Suprapubic skin (tissue), 4 donors: ENCODE data around the gene NOP10. TPM values are rescaled to one million over a fixed set of nuclear protein-coding genes. Genes with fewer than 3 reads are reported as not detected.
A peak's percentile ranks its signal among the peaks of the same experiment; 100 is the strongest.
"Not testable (repeated sequence)": the region's sequence is repeated elsewhere in the genome, so short reads cannot be mapped to it uniquely, and the experiment has no call there.

Experiments used
- DNase-seq, 2 donors: peaks; one replicate each; pipeline ENCODE4 v3.0.0-alpha.2; 2019; ENCODE audit warnings: low spot score in 2 of 2
- H3K27ac ChIP-seq: fragments of 200-600 bp; sonication (generic); one replicate; pipeline ENCODE4 v1.5.1; 2019
- H3K27me3 ChIP-seq: fragments of 200-600 bp; sonication (generic); one replicate; pipeline ENCODE4 v1.5.1; 2019
- H3K36me3 ChIP-seq: fragments of 200-600 bp; sonication (generic); one replicate; pipeline ENCODE4 v1.5.1; 2019
- H3K4me1 ChIP-seq: fragments of 200-600 bp; sonication (generic); one replicate; pipeline ENCODE4 v1.5.1; 2019
- H3K4me3 ChIP-seq: fragments of 200-600 bp; sonication (generic); one replicate; pipeline ENCODE4 v1.5.1; 2019; ENCODE audit warnings: mild to moderate bottlenecking
- H3K9me3 ChIP-seq: fragments of 200-600 bp; sonication (generic); one replicate; pipeline ENCODE4 v1.5.1; 2019
- EP300 ChIP-seq: sonication (generic); formaldehyde crosslinking; IDR thresholded peaks from one replicate; pipeline ENCODE4 v1.6.1; 2017; ENCODE audit warnings: antibody characterized with exemption
- POLR2A ChIP-seq, 2 donors: fragments of 450-650 bp; IDR thresholded peaks; one replicate each; pipeline ENCODE4 v1.6.1; 2017; ENCODE audit warnings: antibody characterized with exemption in 2 of 2, mild to moderate bottlenecking in 2 of 2, moderate library complexity in 2 of 2
- POLR2AphosphoS5 ChIP-seq, 3 donors: sonication (generic); formaldehyde crosslinking; IDR thresholded peaks; one replicate each; pipeline ENCODE4 v1.6.1; 2017; ENCODE audit warnings: antibody characterized with exemption in 3 of 3
- whole genome bisulfite sequencing: methylation state at CpG from one replicate; pipeline ENCODE4 v1.1.5; 2018; 5-methylcytosine and 5-hydroxymethylcytosine counted together
- total RNA-seq, 4 donors: library from RNA; depleted of rRNA; stranded (reverse); fragments of >200 nt; gene quantifications; one replicate each; pipeline ENCODE4 v1.1.0, GENCODE V29; 2016
- TF ChIP-seq, protein P1 (sequence below), 2 donors: fragments of 200-600 bp in 1 of 2; fragments of 450-650 bp in 1 of 2; sonication (generic) in 1 of 2; IDR thresholded peaks; one replicate each; pipeline ENCODE4 v1.5.1; 2016 to 2019; ENCODE audit warnings: antibody characterized with exemption in 2 of 2, mild to moderate bottlenecking in 1 of 2, moderate library complexity in 1 of 2

NOP10 gene
- total RNA-seq, 4 donors from 2014 or later, result 88.9 to 196 (median 133) TPM

DNA sequence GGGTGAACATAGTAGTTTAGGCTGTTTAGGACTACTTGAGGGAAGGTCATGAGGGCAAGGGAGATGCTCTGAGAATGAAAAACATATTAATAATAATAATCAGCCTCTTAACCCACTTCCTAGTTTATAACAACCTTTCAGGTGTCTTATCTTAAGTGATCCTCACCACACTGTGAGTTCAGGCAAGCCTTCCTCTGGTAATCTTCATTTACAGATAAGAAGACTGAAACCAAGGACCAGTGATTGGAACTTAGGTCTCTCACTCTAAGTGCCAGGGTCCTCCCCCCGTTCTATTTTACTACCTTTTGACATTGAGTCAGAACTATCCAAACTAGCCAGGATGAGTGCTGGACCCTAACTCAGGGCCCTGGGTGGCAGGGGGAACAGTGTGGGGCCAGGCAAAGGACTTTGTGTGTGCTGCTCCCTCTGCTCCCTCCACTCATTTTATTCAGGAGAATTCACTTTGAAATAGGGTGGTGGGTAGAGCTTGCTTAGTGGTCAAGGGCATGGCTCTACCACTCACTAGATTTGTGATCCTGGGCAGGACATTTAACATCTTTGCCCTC lies 5.9 kb upstream of the NOP10 start:
- H3K27me3 ChIP-seq, result no peaks in the 10 kb centered on the region
- H3K4me1 ChIP-seq, result no peaks in the 10 kb centered on the region
- H3K27ac ChIP-seq, result no peak overlapping the region
- no peak overlapping the region for H3K4me3 ChIP-seq
- no peak for DNase-seq
- H3K9me3 ChIP-seq, result no peaks in the 10 kb centered on the region
- no peaks in the 10 kb centered on the region for H3K36me3 ChIP-seq
- TF ChIP-seq EP300, result no peak
- 57% methylated on average over 1 of the region's 1 CpG for WGBS

GRCh38 chr15:34347951-34348638 lies 5.2 kb upstream of the NOP10 start:
- no peak for TF ChIP-seq EP300
- no peak for TF ChIP-seq POLR2AphosphoS5 (IDR thresholded peaks at IDR 0.05)
- TF ChIP-seq POLR2A (IDR thresholded peaks at IDR 0.05), result no peak
- TF ChIP-seq, protein P1, sequence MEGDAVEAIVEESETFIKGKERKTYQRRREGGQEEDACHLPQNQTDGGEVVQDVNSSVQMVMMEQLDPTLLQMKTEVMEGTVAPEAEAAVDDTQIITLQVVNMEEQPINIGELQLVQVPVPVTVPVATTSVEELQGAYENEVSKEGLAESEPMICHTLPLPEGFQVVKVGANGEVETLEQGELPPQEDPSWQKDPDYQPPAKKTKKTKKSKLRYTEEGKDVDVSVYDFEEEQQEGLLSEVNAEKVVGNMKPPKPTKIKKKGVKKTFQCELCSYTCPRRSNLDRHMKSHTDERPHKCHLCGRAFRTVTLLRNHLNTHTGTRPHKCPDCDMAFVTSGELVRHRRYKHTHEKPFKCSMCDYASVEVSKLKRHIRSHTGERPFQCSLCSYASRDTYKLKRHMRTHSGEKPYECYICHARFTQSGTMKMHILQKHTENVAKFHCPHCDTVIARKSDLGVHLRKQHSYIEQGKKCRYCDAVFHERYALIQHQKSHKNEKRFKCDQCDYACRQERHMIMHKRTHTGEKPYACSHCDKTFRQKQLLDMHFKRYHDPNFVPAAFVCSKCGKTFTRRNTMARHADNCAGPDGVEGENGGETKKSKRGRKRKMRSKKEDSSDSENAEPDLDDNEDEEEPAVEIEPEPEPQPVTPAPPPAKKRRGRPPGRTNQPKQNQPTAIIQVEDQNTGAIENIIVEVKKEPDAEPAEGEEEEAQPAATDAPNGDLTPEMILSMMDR (IDR thresholded peaks at IDR 0.05), result no peak
- no peak overlapping the region for H3K27ac ChIP-seq
- H3K4me3 ChIP-seq, result no peak overlapping the region
- no peak for DNase-seq
- no peaks in the 10 kb centered on the region for H3K36me3 ChIP-seq
- H3K4me1 ChIP-seq, result peaks cover 5% of the 10 kb centered on the region
- H3K9me3 ChIP-seq, result no peaks in the 10 kb centered on the region
- H3K27me3 ChIP-seq, result no peaks in the 10 kb centered on the region
- WGBS, result 83% methylated on average over 13 of the region's 13 CpGs

DNA sequence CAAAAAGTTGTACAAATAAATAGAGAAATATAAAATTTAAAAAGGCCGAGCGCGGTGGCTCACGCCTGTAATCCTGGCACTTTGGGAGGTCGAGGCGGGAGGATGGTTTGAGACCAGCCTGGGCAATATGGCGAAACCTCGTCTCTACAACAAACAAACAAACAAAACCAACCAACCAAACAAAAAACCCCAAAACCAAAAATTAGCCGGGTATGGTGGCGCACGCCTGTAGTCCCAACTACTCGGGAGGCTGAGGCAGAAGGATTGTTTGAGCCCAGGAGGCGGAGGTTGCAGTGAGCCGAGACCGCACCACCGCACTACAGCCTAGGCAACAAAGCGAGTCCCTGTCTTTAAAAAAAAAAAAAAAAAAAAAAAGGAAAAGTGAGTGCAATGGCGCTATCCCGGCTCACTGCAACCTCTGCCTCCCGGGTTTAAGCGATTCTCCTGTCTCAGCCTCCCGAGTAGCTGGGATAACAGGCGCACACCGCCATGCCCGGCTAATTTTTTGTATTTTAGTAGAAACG lies 661 bp downstream of the NOP10 start:
- DNase-seq, H3K9me3 ChIP-seq, H3K27me3 ChIP-seq: not testable (repeated sequence)
- Histone ChIP-seq H3K27ac (peak overlapping the region; percentile 90), H3K36me3 (peaks cover 18% of the 10 kb centered on the region), H3K4me3 (peak overlapping the region; percentile 72), H3K4me1 (peaks cover 31% of the 10 kb centered on the region)
- 40% methylated on average over 26 of the region's 26 CpGs for WGBS

GRCh38 chr15:34341381-34342212 lies 1.3 kb downstream of the NOP10 start:
- Histone ChIP-seq H3K9me3 (no peaks in the 10 kb centered on the region), H3K4me3 (peak overlapping the region; percentile 72), H3K27me3 (no peaks in the 10 kb centered on the region), H3K27ac (no peak overlapping the region), H3K36me3 (peaks cover 18% of the 10 kb centered on the region), H3K4me1 (peaks cover 37% of the 10 kb centered on the region)
- 95% methylated on average over 15 of the region's 15 CpGs for WGBS
- DNase-seq, result no peak
- TF ChIP-seq, protein P1 (IDR thresholded peaks at IDR 0.05), result no peak
- TF ChIP-seq POLR2A (IDR thresholded peaks at IDR 0.05), result no peak
- TF ChIP-seq EP300, result no peak
- TF ChIP-seq POLR2AphosphoS5 (IDR thresholded peaks at IDR 0.05), result no peak

DNA sequence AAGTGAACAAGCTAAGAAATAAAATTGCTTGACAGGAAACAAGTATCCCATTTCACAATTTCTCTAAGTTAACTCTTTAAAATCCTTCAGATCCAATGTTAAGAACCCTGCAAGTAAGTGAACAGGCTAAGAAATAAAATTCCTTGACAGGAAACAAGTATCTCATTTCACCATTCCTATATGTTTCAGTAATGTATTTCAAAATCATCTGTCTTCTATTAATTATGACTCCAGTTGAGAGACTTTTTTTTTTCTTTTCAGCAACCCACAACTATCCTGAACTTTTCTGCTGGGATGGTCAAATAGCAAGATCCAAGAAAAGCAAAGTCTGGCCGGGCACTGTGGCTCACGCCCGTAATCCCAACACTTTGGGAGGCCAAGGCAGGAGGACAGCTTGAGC lies 3.0 kb downstream of the NOP10 start:
- Histone ChIP-seq H3K9me3 (no peaks in the 10 kb centered on the region), H3K4me3 (no peak overlapping the region), H3K4me1 (peaks cover 48% of the 10 kb centered on the region), H3K27ac (no peak overlapping the region), H3K36me3 (peaks cover 18% of the 10 kb centered on the region), H3K27me3 (no peaks in the 10 kb centered on the region)
- no peak for TF ChIP-seq EP300
- no peak for TF ChIP-seq POLR2AphosphoS5 (IDR thresholded peaks at IDR 0.05)
- TF ChIP-seq POLR2A (IDR thresholded peaks at IDR 0.05), result no peak
- TF ChIP-seq, protein P1 (IDR thresholded peaks at IDR 0.05), result no peak
- DNase-seq, result no peak
- WGBS, result 90% methylated on average over 3 of the region's 3 CpGs

DNA sequence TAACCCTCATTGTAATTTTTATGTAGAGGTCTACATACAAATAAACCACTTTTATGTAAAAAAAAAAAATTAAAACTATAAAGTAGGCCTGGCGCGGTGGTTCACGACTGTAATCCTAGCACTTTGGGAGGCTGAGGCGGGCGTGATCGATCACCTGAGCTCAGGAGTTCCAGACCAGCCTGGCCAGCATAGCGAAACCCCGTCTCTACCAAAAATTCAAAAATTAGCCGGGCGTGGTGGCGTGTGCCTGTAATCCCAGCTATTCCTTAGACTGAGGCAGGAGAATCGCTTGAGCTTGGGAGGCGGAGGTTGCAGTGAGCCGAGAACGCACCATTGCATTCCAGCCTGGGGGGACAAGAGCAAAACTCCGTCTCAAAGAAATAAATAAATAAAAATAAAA lies 4.6 kb downstream of the NOP10 start:
- DNase-seq, result no peak
- no peak for TF ChIP-seq POLR2AphosphoS5 (IDR thresholded peaks at IDR 0.05)
- no peak overlapping the region for H3K27ac ChIP-seq
- peaks cover 18% of the 10 kb centered on the region for H3K36me3 ChIP-seq
- WGBS, result 69% methylated on average over 16 of the region's 16 CpGs
- H3K27me3 ChIP-seq, result no peaks in the 10 kb centered on the region
- no peaks in the 10 kb centered on the region for H3K9me3 ChIP-seq
- peaks cover 53% of the 10 kb centered on the region for H3K4me1 ChIP-seq
- peak overlapping the region; percentile 83 for H3K4me3 ChIP-seq
